Activated CD4-positive, CD25-positive, alpha-beta regulatory T cell treated with anti-CD3 and anti-CD28 coated beads, Interleukin-2, amount 50 U/mL, for 24 hours (primary cell): Measurements from ENCODE around the gene ST6GAL1.

Experiments used
- ATAC-seq, 2 donors: fragments of 150-1000 bp; cut with Tn5 transposase; one replicate each; pipeline ENCODE4 v1.10.0; 2021; ENCODE audit warnings: mild to moderate bottlenecking in 1 of 2, moderate library complexity in 1 of 2

Gene ST6GAL1

GRCh38 chr3:186917512-186918312 lies 12.6 kb upstream of the ST6GAL1 start:
- ATAC-seq: no peak

GRCh38 chr3:186920301-186920700 lies 10.0 kb upstream of the ST6GAL1 start:
- ATAC-seq: no peak

- ATAC-seq: no peak
These were observed 9.5 kb upstream of the ST6GAL1 start for GRCh38 chr3:186920796-186921195.

DNA sequence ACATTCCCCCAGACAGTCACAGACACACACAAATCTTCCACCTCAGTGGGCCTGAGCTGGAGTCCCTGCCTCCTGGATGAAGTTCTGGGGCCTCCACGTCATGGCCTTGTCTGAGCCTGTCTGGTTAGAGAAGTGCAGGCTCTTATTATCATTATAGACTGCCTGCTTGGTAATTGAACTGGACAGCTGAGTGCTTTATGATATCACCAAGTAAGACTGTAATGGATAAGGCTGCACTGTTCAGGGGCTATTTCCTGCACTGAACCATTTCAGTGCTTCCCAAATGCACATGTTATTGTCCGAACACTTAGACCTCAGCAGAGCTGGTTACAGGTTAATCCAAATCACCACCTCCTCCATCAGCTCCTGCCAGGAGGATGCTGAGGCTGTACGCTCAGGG lies 8.7 kb upstream of the ST6GAL1 start:
- no peak for ATAC-seq

- ATAC-seq: no peak
These were observed 8.1 kb upstream of the ST6GAL1 start for GRCh38 chr3:186922224-186922623.

DNA sequence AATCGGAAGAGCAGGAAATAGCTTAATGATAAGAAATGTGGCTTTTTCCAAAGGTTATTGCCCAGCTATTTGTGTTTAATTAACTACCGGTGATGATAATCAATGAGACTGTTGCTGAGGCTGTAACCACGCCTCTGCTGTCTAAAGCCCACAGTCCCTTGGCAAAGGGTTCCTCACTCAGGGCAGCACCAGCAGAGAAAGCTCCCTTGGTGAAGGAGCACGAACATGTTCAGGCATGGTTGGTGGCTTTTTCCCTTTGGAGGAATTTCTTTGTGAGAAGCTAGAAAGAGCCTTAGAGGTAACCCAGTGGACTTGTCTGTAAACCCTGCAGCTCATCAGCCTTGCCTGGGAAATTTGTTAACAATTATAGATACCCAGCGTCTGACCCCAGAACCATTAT lies 7.5 kb upstream of the ST6GAL1 start:
- no peak for ATAC-seq

DNA sequence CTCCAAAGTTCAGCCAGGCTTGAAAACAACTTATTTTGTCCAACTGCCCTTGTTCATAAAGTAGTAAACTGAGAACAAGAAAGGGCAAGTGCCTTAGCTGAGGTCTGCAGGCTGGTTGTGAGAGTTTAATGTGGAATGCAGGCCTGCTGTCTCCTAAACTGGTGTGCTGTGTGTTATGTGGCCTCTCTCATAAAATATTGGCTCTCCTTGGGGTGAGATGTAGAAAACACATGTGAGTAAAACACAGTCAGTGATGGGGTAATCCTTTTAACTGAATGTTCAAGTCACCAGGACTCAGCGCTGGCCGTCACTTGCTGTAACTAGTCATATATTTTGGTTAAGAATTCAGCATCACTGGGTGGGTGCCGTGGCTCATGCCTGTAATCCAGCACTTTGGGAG lies 7.1 kb upstream of the ST6GAL1 start:
- no peak for ATAC-seq

- ATAC-seq: no peak
These were observed 4.5 kb upstream of the ST6GAL1 start for GRCh38 chr3:186925826-186926225.

- no peak for ATAC-seq
These were observed 1.1 kb upstream of the ST6GAL1 start for GRCh38 chr3:186929186-186929585.

GRCh38 chr3:186929685-186930084 lies 641 bp upstream of the ST6GAL1 start:
- ATAC-seq: no peak

DNA sequence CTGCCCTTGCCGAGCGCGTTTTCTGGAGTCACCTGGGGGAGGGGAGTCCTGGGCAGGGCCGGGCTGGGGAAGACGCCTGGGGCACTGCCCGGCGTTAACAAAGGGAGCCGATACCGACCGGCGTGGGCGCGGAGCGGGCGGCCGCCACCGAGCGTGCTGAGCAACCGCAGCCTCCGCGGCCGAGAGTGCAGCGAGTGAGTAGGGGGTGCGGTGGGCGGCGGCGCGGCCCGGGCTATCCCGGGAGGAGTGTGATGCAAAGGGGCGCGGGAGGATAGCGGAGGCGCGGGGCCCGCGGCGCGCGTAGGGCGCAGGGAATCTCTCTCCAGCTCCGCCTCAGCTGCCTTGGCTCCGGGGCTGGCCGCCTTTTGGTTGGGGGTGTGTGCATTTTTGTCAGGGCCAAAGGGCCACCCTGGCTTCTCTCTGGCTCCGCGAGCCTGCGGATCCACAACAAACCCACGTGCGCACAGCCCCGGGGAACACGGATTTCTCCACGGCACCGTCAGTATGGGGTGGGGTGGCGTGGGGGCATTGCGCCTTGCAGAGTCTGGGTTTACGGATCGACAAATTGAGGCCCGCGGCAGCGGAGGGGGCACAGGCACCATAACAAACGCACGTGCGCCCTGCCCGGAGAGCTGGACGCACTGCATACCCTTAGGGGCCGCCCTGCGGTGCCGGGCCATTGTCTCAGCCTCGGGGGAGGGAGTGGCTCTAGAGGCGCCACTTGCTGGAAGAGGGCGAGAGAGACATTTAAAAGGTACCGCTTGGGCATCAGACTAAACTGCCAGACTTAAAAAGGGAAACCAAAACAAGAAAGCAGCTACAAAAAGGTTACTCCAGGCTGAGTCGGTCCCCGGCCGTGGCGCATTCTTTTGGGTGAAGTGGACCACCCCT lies 560 bp downstream of the ST6GAL1 start:
- peak; percentile 72 to 80 for ATAC-seq

DNA sequence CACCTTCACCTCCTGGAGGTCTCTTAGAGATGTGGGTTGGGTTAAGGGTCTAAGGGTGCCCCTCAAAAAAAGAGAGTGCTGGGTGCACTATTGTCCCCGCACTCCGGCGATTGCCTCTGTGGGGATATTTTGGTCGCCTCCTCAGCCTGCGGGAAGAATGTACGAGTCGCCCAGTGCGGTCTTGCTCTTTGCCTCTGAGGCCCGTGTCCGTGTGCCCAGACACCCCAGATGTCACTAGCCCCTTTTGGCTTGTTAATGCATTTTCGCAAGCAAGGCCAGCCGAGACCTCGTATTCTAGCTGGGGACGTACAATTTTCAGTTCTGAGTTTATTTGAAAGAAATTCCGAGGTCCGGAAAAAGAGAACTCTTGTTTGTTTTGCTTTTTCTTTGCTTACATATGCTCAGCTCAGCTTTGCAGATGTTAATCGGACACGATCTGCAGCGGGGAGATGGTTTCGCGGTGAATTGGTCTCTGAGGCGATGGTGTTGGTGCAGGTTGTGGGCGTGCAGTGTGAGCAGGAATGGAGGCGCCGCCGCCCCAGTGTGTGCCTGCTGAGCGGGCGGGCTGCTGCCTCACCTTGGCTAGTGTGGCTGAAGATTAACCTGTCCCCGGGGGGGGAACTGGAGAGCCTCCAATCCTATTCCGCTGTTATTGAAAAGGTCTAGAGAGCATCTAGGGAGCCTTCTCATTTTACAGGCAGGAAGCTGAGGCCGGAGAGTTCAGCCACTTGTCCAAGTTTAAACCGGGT lies 1.4 kb downstream of the ST6GAL1 start:
- peak; percentile 66 to 74 for ATAC-seq

- no peak for ATAC-seq
These were observed 2.2 kb downstream of the ST6GAL1 start for GRCh38 chr3:186932281-186933181.

GRCh38 chr3:186933816-186934215 lies 3.5 kb downstream of the ST6GAL1 start:
- ATAC-seq: no peak

DNA sequence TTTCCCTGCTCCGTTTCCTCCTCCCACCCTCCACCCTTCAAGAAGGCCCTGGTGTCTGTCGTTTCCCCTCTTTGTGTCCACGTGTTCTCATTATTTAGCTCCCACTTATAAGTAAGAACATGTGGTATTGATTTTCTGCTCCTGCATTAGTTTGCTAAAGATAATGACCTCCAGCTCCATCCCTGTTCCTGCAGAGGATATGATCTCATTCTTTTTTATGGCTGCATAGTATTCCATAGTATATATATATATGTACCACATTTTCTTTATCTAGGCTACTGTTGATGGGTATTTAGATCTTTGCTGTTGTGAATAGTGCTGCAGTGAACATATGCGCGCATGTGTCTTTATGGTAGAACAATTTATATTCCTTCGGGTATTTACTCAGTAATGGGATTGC lies 4.8 kb downstream of the ST6GAL1 start:
- no peak for ATAC-seq

DNA sequence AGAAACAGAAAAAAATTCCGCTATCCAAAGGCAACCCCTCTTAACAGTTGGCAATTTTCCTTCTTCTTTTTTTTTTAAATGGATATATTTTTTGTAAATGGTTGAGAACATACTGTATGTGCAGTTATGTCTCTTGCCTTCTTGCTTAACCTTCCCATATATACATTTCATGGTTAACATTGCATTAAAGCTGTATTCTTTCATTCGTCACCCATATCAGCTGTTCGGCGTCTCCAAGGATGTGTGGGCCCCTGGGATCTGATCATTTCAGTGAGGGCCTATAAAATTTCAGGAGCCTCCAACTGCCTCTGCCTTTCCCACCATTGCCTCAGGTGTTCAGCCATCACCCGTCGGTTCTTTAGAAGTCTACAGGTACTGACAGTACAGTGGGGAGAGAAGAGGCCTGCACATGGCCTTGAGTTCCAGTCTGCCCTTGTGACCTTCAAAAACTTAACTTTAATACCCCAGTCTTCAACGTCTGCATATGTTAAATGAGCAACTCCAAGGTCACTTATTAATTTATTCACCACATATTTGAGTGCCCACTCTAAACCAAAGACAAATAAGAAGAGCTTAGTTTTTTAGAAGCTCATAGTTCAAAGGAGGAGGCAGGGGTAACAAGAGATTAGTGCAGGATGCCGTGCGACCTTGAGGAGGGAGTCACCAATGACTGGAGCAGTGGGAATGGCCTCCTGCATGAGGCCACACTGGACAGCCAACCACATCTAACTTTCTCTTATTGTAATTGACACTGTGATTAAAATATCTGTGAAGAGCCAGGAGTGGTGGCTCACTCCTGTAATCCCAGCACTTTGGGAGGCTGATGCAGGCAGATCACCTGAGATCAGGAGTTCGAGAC lies 6.9 kb downstream of the ST6GAL1 start:
- no peak for ATAC-seq

- ATAC-seq: no peak
These were observed 8.4 kb downstream of the ST6GAL1 start for GRCh38 chr3:186938716-186939115.

GRCh38 chr3:186939536-186939935 lies 9.2 kb downstream of the ST6GAL1 start:
- ATAC-seq: no peak

DNA sequence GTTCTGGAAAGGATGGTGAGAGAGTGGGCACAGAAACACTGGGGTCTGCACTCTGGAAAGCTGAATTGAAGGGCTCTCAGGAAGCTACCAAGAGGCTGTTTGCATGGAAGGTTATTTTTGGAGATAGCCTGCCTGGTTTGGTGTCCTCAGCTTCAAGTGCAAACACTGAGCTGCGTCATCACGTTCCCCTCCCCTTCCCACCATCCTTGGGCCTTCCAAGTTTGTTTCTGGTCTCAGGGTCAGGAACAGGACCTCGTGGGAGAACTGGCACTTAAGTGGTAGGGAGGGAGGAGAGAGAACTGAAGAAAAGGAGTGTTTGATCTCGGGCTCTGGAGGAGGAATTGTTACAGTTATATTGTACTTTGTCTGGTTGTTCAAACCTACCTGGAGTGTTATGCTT lies 10.6 kb downstream of the ST6GAL1 start:
- ATAC-seq: no peak

GRCh38 chr3:186942168-186942567 lies 11.8 kb downstream of the ST6GAL1 start:
- ATAC-seq: no peak

DNA sequence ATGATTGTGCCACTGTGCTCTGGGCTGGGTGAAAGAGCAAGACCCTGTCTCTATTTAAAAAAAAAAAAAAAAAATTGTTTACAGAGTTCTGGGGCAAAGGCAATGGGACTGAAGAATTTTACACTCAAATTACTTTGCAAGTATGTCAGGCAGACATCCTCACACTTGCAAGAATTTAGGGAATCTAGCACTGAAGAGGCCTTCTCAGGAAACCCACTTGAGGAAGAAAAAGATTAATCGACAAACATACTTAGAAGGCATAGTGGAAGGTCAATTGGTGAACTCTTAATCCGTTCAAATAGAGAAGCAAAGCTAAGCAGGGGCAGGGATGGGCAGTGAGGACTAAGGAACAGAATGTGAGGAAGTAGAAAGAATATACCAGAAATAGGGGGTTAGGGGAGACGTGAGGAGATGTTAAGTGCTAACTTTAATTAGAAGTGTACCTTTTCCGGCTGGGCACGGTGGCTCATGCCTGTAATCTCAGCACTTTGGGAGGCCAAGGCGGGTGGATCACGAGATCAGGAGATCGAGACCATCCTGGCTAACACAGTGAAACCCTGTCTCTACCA lies 15.0 kb downstream of the ST6GAL1 start:
- no peak for ATAC-seq
